HepG2 (cell line): ENCODE measurements around the gene ARIH2. TPM values are rescaled to one million over a fixed set of nuclear protein-coding genes. Genes with fewer than 3 reads are reported as not detected.

Experiments
- ASH2L ChIP-seq: fragments of 300-600, 200-600 bp; sonication (generic); IDR thresholded peaks from 2 replicates; pipeline ENCODE4 v1.7.0; 2017; ENCODE audit warnings: low read depth, mild to moderate bottlenecking, moderate library complexity, mixed read lengths, low read length; ENCODE audit not compliant: insufficient read length
- ATM ChIP-seq: fragments of 450-650 bp; IDR thresholded peaks from 2 replicates; pipeline ENCODE4 v1.7.1; 2017; ENCODE audit warnings: mild to moderate bottlenecking, borderline replicate concordance
- CHD2 ChIP-seq: IDR thresholded peaks from 2 replicates; pipeline ENCODE4 v1.6.1; 2011; ENCODE audit warnings: low read depth, low read length, improper control_type of control experiment
- CREBL2 ChIP-seq: sonication (generic); formaldehyde crosslinking; IDR thresholded peaks from 2 replicates; pipeline ENCODE4 v1.8.1; 2023; ENCODE audit warnings: missing genetic modification reagents, mild to moderate bottlenecking, borderline replicate concordance
- DNMT1 ChIP-seq: sonication (generic); formaldehyde crosslinking; IDR thresholded peaks from 2 replicates; pipeline ENCODE4 v1.5.1; 2020; ENCODE audit warnings: mild to moderate bottlenecking, missing genetic modification reagents
- DR1 ChIP-seq: sonication (generic); formaldehyde crosslinking; IDR thresholded peaks from 2 replicates; pipeline ENCODE4 v1.8.0; 2021; ENCODE audit warnings: mild to moderate bottlenecking, missing genetic modification reagents, inconsistent platforms
- E2F2 ChIP-seq: sonication (generic); formaldehyde crosslinking; IDR thresholded peaks from 2 replicates; pipeline ENCODE4 v1.4.0; 2020; ENCODE audit warnings: missing genetic modification reagents, borderline replicate concordance
- ETV5 ChIP-seq: IDR thresholded peaks from 2 replicates; pipeline ENCODE4 v1.6.1; 2018; ENCODE audit warnings: missing biosample characterization, missing genetic modification reagents, inconsistent platforms, borderline replicate concordance
- NCOA2 ChIP-seq: sonication (generic); formaldehyde crosslinking; IDR thresholded peaks from 2 replicates; pipeline ENCODE4 v1.8.0; 2022; ENCODE audit warnings: inconsistent platforms
- PHB2 ChIP-seq: fragments of 450-650 bp; IDR thresholded peaks from 2 replicates; pipeline ENCODE4 v1.6.1; 2018; ENCODE audit not compliant: partially characterized antibody
- POLR2AphosphoS2 ChIP-seq: IDR thresholded peaks from 2 replicates; pipeline ENCODE4 v1.6.1; 2011; ENCODE audit warnings: low read depth, low read length, improper control_type of control experiment
- PREB ChIP-seq: sonication (generic); formaldehyde crosslinking; IDR thresholded peaks from 2 replicates; pipeline ENCODE4 v1.4.0; 2020; ENCODE audit warnings: missing genetic modification reagents
- SKI ChIP-seq: fragments of 450-650 bp; IDR thresholded peaks from one replicate; pipeline ENCODE4 v1.6.1; 2018; ENCODE audit warnings: mild to moderate bottlenecking; ENCODE audit not compliant: partially characterized antibody
- TEAD3 ChIP-seq: optimal IDR thresholded peaks from 2 replicates; pipeline ENCODE3; 2016; ENCODE audit warnings: borderline replicate concordance
- THAP8 ChIP-seq: sonication (generic); formaldehyde crosslinking; IDR thresholded peaks from 2 replicates; pipeline ENCODE4 v1.5.1; 2020; ENCODE audit warnings: missing genetic modification reagents, mild to moderate bottlenecking, borderline replicate concordance
- ZBTB42 ChIP-seq: sonication (generic); formaldehyde crosslinking; IDR thresholded peaks from 2 replicates; pipeline ENCODE4 v1.5.0; 2020; ENCODE audit warnings: mild to moderate bottlenecking, missing genetic modification reagents
- ZBTB46 ChIP-seq: sonication (generic); formaldehyde crosslinking; IDR thresholded peaks from 2 replicates; pipeline ENCODE4 v1.4.0; 2020; ENCODE audit warnings: mild to moderate bottlenecking, missing genetic modification reagents, borderline replicate concordance
- ZGPAT ChIP-seq: IDR thresholded peaks from 2 replicates; pipeline ENCODE4 v1.6.1; 2016; ENCODE audit warnings: mild to moderate bottlenecking
- ZMYM2 ChIP-seq: sonication (generic); formaldehyde crosslinking; IDR thresholded peaks from 2 replicates; pipeline ENCODE4 v1.8.0; 2022; ENCODE audit warnings: mild to moderate bottlenecking, missing genetic modification reagents
- ZNF138 ChIP-seq: sonication (generic); formaldehyde crosslinking; IDR thresholded peaks from 2 replicates; pipeline ENCODE4 v1.5.0; 2020; ENCODE audit warnings: mild to moderate bottlenecking, low read depth, missing genetic modification reagents
- ZNF235 ChIP-seq: sonication (generic); formaldehyde crosslinking; IDR thresholded peaks from 2 replicates; pipeline ENCODE4 v1.8.1; 2023; ENCODE audit warnings: mild to moderate bottlenecking, missing genetic modification reagents, borderline replicate concordance
- ZSCAN12 ChIP-seq: sonication (generic); formaldehyde crosslinking; IDR thresholded peaks from 2 replicates; pipeline ENCODE4 v1.9.0; 2021; ENCODE audit warnings: mild to moderate bottlenecking, missing genetic modification reagents
- polyA plus RNA-seq, 8 experiments: library from polyadenylated mRNA; depleted of rRNA in 3 of 8; stranded (reverse) in 7 of 8; unstranded in 1 of 8; fragments of >200 nt; fragmentation: Illumina TruSeq in 4 of 8; extraction: Trizol in 4 of 8; gene quantifications; 2 replicates each; pipeline versions ENCODE4 v1.2.1 to v1.2.3, GENCODE V29; 2011 to 2016; ENCODE audit warnings: low read depth in 4 of 8, missing spikeins in 1 of 8, mixed read lengths in 1 of 8; ENCODE audit not compliant: insufficient read depth in 1 of 8
- total RNA-seq, 5 experiments: library from RNA; depleted of rRNA; stranded (reverse); fragments of >200 nt; fragmentation: Illumina TruSeq; extraction: Trizol; gene quantifications; 2 replicates each; pipeline ENCODE4 v1.2.3, GENCODE V29; 2016; ENCODE audit warnings: low read depth in 1 of 5

Gene ARIH2
- total and polyA plus RNA-seq, 2 of the 13 experiments (the other 11 are each of a cell fraction or from before 2014, with no cell fraction given): 64.8 to 83.3 TPM

GRCh38 chr3:49017971-49018706, 99.5 kb downstream of the ARIH2 start, which contains the start of gene DALRD3 (continued):
- TF ChIP-seq THAP8 (CRISPR knock-in tag) (no peak), SKI (no peak), DNMT1 (CRISPR knock-in tag) (no peak), ZNF235 (peak; percentile 75), POLR2AphosphoS2 (no peak), ATM (no peak), ETV5 (CRISPR knock-in tag) (peak; percentile 64; the same call in 1 of the 2 replicates), E2F2 (no peak), ZNF138 (CRISPR knock-in tag) (0 out of 2 replicates have a peak, but pooled peaks have one; percentile 61), ZGPAT (CRISPR knock-in tag) (no peak; the same call in 1 of the 2 replicates), ZSCAN12 (CRISPR knock-in tag) (no peak; the same call in 1 of the 2 replicates), ZBTB46 (peak; percentile 53; the same call in 1 of the 2 replicates), PREB (CRISPR knock-in tag) (no peak), PHB2 (no peak), ZBTB42 (CRISPR knock-in tag) (peak; percentile 53; the same call in 1 of the 2 replicates), NCOA2 (CRISPR knock-in tag) (no peak), DR1 (CRISPR knock-in tag) (peak; percentile 48; the same call in 1 of the 2 replicates), ZMYM2 (no peak), CREBL2 (no peak), TEAD3 (CRISPR knock-in tag) (no peak), CHD2 (no peak), ASH2L (peak; percentile 66)
